Activated CD8-positive, alpha-beta memory T cell treated with anti-CD3 and anti-CD28 coated beads, Interleukin-2, amount 50 U/mL, for 24 hours (primary cell): ENCODE data around the gene PPP2R2B.

Experiments used
- DNase-seq: peaks from one replicate; pipeline ENCODE4 v3.0.0-alpha.2; 2020; ENCODE audit errors: extremely low read depth

The PPP2R2B gene

GRCh38 chr5:146827901-146828300, 50.7 kb downstream of the PPP2R2B start:
- DNase-seq: no peak

DNA sequence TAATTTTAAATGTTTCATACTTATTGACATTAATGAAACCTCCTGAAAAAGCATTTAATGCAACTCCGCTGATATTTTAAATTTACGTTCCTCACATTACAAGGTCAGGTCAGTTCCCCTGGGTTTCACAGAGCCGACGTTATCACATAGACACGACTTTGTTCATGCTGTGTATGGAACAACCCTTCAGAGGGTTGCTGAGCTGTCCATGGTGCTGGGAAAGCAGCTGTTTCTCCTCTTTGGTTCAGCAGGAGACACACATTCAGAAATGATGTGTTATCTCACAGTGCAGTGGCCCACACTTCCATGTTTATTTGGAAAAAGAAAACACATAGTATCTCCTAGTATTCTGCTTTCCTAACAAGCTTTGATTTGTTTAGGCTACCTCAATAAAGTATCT, 53.5 kb downstream of the PPP2R2B start:
- no peak for DNase-seq

DNA sequence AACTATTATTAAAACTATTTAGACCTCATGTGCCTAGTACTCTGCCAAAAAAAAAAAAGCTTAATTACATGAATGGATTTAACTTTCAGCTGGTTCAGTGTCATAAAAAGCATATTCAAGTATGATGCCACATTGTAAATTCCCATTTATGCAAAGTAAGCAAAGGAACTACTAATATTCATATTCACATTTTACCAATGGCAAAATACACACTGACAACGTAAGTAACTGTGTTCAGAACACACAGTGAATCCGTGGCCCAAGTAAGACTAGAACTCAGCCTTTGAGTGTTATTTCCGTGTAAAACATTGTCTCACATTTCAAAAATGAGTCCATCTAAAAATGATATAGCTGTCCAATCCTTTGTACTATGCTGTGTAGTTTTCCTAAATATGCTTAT, 56.8 kb downstream of the PPP2R2B start:
- DNase-seq: no peak

GRCh38 chr5:146820987-146821386, 57.6 kb downstream of the PPP2R2B start:
- no peak for DNase-seq

- no peak for DNase-seq
Observed at GRCh38 chr5:146818822-146819221, 59.7 kb downstream of the PPP2R2B start.

GRCh38 chr5:146817973-146818372, 60.6 kb downstream of the PPP2R2B start:
- no peak for DNase-seq

DNA sequence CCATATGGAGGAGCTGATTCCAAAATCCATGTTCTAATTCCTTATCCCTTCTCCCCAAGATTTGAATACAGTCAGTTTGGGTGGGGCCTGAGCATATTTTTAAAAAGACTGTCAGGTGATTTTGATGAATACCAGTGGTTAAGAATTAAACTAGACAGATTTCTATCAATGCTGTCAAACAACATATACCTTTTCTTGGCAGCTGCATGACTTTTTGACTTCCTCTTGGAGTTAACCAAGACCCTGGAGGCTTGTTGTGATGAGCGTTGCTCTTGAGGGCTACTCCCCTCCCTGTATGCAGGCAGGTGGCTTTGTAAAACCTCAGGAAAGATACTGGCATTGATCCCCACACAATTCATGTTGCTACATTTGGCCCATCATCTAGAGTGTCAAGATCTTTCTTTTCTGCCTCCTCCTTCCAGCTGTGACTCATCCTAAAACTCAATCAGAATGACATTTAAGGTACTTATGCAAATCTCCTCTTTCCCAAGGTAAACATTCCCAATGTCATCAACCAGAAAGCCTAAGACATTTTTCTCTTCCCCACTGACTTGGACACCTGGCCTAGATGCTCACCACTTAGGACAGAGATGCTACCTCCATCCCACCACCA, 61.7 kb downstream of the PPP2R2B start:
- no peak for DNase-seq

DNA sequence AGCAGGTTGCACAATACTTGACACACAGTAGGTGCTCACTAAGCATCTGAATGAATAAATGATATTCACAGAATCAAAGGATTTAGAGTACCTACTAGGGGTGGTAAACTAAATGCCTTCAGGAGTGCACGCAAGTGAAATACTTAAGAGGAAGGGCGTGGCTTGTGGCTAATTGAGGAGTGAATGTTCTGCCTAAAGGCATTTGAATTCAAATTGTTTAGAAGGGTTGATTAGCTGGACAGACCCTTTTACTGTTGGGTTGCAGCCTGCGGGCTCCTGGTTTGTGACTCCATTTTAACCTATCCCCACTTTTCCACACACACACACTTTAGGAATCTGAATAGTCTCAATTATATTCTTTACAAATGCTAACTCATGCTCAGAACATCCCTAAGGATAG, 63.1 kb downstream of the PPP2R2B start:
- no peak for DNase-seq

DNA sequence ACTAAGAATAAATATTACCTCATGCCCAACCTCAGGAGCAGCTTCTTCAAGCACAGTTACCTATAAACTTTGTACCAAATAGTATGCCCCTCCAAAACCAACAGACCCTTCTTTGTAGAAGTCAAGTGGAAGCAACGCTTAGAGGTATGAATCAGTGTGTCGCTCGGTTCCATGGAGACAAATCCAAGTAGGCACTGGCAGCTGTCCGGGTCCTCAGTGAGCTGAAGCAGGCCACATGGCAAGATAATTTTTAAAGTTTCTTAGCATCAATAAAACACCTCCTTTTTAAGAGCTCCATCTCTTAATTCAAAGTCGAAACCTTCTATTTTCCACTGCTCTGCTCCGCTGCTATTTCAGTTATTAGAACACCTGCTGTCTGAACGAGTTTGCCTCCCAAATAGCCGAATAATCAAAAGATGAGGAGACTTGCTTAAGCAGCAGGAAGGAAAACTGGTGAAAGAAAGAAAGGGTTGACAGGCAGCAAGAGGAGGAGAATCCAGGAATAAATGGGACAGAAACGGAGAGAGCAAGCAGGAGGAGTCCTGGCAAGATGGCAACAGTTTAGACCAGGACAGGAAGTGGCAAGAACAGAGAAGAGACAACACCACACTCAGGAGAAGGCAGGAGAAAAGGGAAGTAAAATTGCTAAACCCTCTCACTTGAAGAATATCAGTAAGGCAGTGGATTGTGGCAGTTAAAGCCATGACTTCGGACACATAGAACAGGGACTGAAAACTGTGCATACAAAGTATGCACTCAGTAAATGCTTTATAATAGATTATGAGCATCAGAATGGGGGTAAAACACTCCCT, 65.0 kb downstream of the PPP2R2B start:
- DNase-seq: no peak

DNA sequence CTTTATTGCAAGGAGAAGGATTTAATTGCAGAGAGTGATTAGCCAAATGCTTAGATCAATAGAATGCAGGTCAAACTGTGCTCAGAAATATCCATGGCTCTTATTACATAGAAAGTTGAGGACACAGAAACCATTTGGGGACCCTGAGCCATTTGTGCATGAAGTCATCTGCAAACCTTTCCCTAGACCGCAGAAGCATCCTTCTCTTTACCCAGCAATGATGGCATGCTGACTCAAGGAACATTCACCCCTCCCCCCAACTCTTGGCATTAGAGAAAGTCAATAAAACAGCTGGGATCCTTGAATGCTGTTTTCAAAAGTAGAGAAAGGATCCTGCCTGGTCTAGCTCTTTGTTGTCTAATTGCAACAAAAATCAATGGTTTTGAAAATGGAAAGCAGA, 73.5 kb downstream of the PPP2R2B start:
- DNase-seq: no peak

DNA sequence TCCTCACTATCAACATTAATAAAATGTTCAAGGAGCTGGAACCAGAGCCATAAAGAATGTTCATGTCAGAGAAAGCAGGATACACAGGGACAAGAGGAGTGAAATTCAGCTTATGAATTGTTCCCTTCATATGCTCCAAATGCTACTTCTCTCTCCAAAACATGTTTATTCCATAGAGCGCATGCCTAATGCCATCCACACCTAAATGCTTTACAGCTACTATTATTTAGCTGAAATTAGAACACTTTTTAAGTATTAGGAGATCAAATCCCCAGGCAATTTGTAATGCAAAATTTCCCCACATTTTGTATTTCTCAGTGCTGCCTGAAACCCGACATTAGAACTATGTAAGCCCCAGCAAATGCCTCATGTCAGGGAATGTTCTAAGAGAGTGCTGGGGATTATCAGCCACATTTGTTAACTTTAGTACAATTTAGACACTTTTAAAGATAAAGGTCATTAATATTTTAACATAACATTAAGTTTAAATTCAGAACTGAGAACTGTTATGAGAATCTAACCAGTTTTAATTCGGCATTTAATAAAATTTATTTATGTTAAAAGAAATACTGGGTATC, 75.5 kb downstream of the PPP2R2B start:
- no peak for DNase-seq

GRCh38 chr5:146799671-146800070, 78.9 kb downstream of the PPP2R2B start:
- no peak for DNase-seq

- DNase-seq: no peak
Observed at GRCh38 chr5:146799231-146799630, 79.3 kb downstream of the PPP2R2B start.

- DNase-seq: no peak
Observed at GRCh38 chr5:146797658-146798057, 80.9 kb downstream of the PPP2R2B start.

DNA sequence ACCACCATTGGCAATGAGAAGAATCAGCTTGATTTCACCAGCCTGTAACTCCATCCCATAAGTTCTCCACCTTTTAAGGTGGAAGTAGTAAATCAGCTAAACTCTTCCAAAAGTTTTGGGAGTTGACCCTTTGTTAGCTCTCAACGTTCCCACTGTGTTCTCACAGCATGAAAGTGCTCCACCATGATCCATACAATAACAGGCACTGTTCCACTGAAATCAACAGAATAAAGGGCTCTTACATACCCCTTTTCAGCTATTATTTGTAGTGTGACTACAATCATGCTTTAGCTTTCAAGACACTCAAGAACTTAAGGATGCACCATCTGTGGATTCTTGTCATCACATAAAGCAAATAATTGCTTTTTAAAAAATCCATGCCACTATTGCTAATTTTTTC, 81.6 kb downstream of the PPP2R2B start:
- DNase-seq: no peak

GRCh38 chr5:146796144-146796543, 82.4 kb downstream of the PPP2R2B start:
- DNase-seq: no peak

GRCh38 chr5:146794326-146795029, 84.1 kb downstream of the PPP2R2B start:
- DNase-seq: no peak

DNA sequence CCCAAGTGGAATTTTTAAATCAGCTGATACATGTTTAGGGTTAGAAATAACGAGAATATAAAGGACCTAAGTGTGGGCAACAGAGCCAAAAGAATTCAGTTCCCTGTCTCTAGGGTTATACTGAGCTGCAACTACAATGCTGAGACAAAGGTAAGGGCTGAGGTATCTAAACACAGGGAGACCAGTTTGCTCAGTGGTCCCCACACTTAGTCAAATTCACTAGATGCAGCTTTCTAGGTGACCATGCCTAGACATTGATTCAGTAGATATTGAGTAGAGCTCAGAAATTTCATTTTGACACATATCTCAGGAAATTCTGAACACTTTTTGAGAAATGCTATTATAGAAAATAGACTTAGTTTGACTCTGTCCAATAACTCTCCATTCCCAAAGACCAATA, 84.8 kb downstream of the PPP2R2B start:
- no peak for DNase-seq

- no peak for DNase-seq
Observed at GRCh38 chr5:146791471-146791870, 87.1 kb downstream of the PPP2R2B start.

DNA sequence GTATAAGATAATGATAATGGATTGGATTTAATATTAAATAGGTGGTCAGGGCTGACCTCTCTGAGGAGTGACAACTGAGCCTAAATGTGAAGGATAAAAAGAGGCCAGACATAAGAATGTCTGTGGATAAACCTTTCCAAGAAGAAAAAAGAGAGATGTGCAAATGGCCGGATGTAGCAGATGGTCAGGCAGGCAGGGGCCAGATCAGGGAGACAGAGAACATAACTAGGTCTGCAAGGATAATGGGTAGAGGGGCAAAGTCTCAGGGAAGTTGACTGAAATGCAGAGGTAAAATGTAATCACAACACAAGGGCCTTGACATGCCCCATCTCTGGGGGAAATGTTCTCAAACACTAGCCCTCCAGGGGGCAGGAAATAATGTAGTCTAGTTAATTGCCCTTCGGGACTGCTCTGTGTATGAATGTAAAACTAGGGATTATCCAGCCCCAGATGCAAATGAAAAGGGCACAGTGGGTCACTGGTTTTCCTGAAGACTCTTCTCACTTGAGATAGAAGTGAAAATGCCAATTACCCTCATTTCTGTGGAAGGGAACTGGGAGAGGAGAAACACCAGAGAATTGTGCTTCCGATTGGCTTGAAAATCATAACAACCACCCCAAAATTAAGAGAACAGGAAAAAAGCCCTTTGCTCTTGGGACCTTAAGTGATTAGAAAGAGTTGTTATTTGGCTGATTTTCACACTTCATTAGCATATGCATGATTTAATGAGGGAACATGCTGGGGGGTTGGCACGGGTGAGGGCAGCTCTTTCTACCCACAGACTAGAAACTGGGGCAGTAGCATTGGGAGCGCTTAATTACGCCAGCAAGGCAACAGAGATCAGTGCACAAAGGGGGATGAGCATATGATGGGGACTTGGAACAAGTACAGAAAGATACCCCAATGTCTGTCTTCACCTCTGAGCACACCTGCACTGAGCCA, 88.6 kb downstream of the PPP2R2B start:
- no peak for DNase-seq

DNA sequence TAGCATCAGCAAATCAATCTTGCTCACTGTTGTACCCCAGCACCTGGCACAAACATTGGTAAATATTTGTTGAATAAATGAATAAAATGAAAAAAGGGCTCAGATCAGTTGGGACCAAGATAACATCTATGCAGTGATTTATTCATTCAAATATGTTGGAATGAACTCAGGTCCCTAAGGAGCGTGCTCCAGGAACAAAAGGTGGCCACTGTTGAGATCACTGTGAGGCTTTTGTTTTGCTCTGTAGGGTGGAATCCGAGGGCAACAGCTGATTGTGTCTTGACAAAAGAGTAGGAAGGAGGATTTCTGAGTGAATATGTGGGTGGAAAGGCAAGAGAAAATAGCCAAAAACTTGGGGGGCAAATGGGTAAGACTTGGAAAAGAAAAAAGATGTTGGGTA, 89.7 kb downstream of the PPP2R2B start:
- DNase-seq: no peak
